GM12892 (cell line): ENCODE data around the gene KIF14.

Experiments
- POLR2A ChIP-seq: IDR thresholded peaks from 2 replicates; pipeline ENCODE4 v1.6.1; 2011; ENCODE audit warnings: low read depth, low read length, control low read depth
- POLR2AphosphoS5 ChIP-seq: IDR thresholded peaks from 2 replicates; pipeline ENCODE4 v1.6.1; 2011; ENCODE audit warnings: low read depth, low read length, control low read depth

DNA sequence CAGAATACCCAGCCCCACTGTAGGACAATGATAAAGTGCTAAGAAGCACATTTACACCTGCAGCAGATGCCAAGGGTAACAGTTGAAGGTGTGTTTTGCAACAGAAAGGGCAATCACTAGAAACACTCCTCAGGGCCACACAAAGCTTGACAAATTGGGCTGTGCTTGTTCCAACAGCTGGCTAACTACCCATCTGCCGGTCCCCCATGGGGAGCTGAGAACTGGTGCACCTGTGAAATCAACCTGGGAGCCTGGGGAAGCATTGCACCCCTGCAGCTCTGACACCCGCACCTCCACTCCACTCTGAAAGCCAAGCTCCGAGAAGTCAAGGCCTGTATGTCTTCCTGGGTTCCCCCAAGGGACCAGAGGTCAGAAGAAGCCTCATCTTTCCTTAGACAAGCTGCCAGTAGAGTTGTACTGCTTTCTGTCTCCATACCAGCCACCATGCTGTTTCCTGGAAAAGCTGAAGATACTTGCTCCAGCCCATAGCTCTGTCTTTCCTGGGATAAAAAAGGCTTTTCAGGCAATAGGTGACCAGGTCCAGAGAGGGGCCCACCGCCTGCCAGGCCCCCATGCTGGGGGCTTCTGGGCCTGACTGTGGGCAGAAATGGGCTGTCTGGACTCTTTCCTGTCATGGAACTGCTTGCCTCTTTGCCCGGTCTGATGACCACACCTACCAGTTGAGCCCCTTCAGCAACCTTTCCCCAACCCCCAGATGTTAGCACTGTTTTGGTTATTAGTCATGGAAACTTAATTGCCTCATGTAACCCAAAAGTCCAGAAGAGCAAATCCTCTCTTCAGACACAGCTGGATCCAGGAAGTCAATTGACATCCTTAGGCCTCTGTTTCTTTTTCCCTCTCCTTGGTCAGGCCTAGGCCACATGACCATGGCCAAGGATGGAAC is 93.6 kb downstream of the KIF14 start:
- TF ChIP-seq POLR2AphosphoS5 (no peak), POLR2A (no peak)
